Left colon (tissue), 2 donors: Measurements from ENCODE around the gene G3BP2. TPM values are rescaled to one million over a fixed set of nuclear protein-coding genes. Genes with fewer than 3 reads are reported as not detected.
"Not testable (repeated sequence)": the region's sequence is repeated elsewhere in the genome, so short reads cannot be mapped to it uniquely, and the experiment has no call there.

ENCODE experiments used
- ATAC-seq: fragments of 200-7000 bp; cut with Tn5 transposase; one replicate; pipeline ENCODE4 v1.9.1; 2020; ENCODE audit warnings: mild to moderate bottlenecking, moderate library complexity
- DNase-seq, 2 donors: peaks; one replicate each; pipeline ENCODE4 v3.0.0-alpha.2; 2020
- intact Hi-C, 2 donors: fragments of 100-400 bp; cut with DNase I in 1 of 2; cut with micrococcal nuclease in 1 of 2; formaldehyde crosslinking; loops; one replicate each; pipeline versions ENCODE4 v1.11.2 to v1.14.0; 2022; cut with DNase I, micrococcal nuclease
- long read RNA-seq: library from polyadenylated mRNA; unstranded; transcript quantifications from one replicate; pipeline ENCODE4 v2.0.0, GENCODE V29; 2021
- total RNA-seq, 2 donors: library from RNA; stranded (reverse); fragmentation: NEBNext Ultra II Directional; extraction: Animal tissue kit (Norgen Biotek cat#: 25700); gene quantifications; one replicate each; pipeline ENCODE4 v1.2.1, GENCODE V29; 2021
- donor health status: DM: no; HTN: no; CAD: no.
- donor health status: DM: yes; HTN: yes; CAD: no.

The G3BP2 gene
- 100 to 1,000 TPM; 158 to 159 TPM for total RNA-seq
- long read RNA-seq, full-length matches to known transcripts, result 157 of 189 reads
- long read RNA-seq, partial matches to known transcripts, result 7 of 189 reads
- long read RNA-seq, other reads (novel, unspliced or antisense), result 25 of 189 reads

- ATAC-seq, result peak; percentile 93
- DNase-seq, result peak; percentile 98 to 99
- intact Hi-C loops, result loop anchor here in 1 of 2 donors (10.0 kb wide), 1 partner anchor 52 kb away; the partner anchor contains the start of gene USO1
Measured at GRCh38 chr4:75673027-75673958, at the start of gene G3BP2. TSS of gene G3BP2 (minus strand) at chr4:75673411. CDS start at chr4:75662025, 11,386 bp downstream.

GRCh38 chr4:75722417-75722816, 49.2 kb upstream of the G3BP2 start:
- intact Hi-C loops, result loop anchor here in 1 of 2 donors (10.0 kb wide), 1 partner anchor 48 kb away; the partner anchor contains the start of gene G3BP2
- no peak for DNase-seq
- ATAC-seq, result no peak

GRCh38 chr4:75718529-75718928, 45.3 kb upstream of the G3BP2 start:
- intact Hi-C loops, result no loop called here
- DNase-seq (no peak), ATAC-seq (no peak)

- DNase-seq (no peak), ATAC-seq (no peak)
- intact Hi-C loops, result no loop called here
Measured at GRCh38 chr4:75717408-75717807, 44.2 kb upstream of the G3BP2 start.

GRCh38 chr4:75716054-75716453, 42.8 kb upstream of the G3BP2 start:
- DNase-seq, ATAC-seq, intact Hi-C loops: not testable (repeated sequence)

GRCh38 chr4:75715105-75715799, 42.0 kb upstream of the G3BP2 start:
- ATAC-seq, result no peak
- no peak for DNase-seq
- intact Hi-C loops, result no loop called here

GRCh38 chr4:75714704-75715103, 41.5 kb upstream of the G3BP2 start:
- DNase-seq, result no peak
- intact Hi-C loops, result no loop called here
- ATAC-seq, result no peak

GRCh38 chr4:75714011-75714410, 40.8 kb upstream of the G3BP2 start:
- no peak for ATAC-seq
- DNase-seq, result no peak
- intact Hi-C loops, result no loop called here

- DNase-seq (no peak), ATAC-seq (no peak)
- intact Hi-C loops, result no loop called here
Measured at GRCh38 chr4:75710246-75710645, 37.0 kb upstream of the G3BP2 start.

GRCh38 chr4:75708218-75708691, 35.0 kb upstream of the G3BP2 start:
- intact Hi-C loops, result no loop called here
- DNase-seq, result peak; percentile 34 to 47
- peak; percentile 84 for ATAC-seq

GRCh38 chr4:75705198-75705977, 32.2 kb upstream of the G3BP2 start:
- peak; percentile 51 for ATAC-seq
- no peak for DNase-seq
- intact Hi-C loops, result no loop called here

- intact Hi-C loops, result no loop called here
- ATAC-seq (peak; percentile 87), DNase-seq (peak in 1 of 2 donors; percentile 32)
Measured at GRCh38 chr4:75702919-75703411, 29.8 kb upstream of the G3BP2 start.

GRCh38 chr4:75699299-75699698, 26.1 kb upstream of the G3BP2 start:
- no peak for DNase-seq
- intact Hi-C loops, result no loop called here
- ATAC-seq, result no peak

- ATAC-seq, result no peak
Measured at GRCh38 chr4:75698963-75699228, 25.7 kb upstream of the G3BP2 start.

GRCh38 chr4:75698162-75698962, 25.2 kb upstream of the G3BP2 start:
- no peak for ATAC-seq
- no peak for DNase-seq
- intact Hi-C loops, result no loop called here

More at GRCh38 chr4:75698963-75699228, 25.7 kb upstream of the G3BP2 start:
- no peak for DNase-seq
- intact Hi-C loops, result no loop called here

GRCh38 chr4:75696581-75696980, 23.4 kb upstream of the G3BP2 start:
- no peak for DNase-seq
- ATAC-seq, result no peak
- intact Hi-C loops, result no loop called here

GRCh38 chr4:75696071-75696470, 22.9 kb upstream of the G3BP2 start:
- intact Hi-C loops, result no loop called here
- peak; percentile 42 to 60 for DNase-seq
- ATAC-seq, result peak; percentile 99

GRCh38 chr4:75692066-75692465, 18.9 kb upstream of the G3BP2 start:
- ATAC-seq, intact Hi-C loops, DNase-seq: not testable (repeated sequence)
